Stomach (tissue), 4 donors: ENCODE results near the gene CCSER1.

ENCODE experiments used
- POLR2A ChIP-seq, 4 donors: fragments of 450-650 bp; IDR thresholded peaks; one replicate each; pipeline ENCODE4 v1.6.1; 2016; ENCODE audit warnings: antibody characterized with exemption in 4 of 4, control low read depth in 2 of 4, mild to moderate bottlenecking in 1 of 4, moderate library complexity in 1 of 4
- TF ChIP-seq, protein P1 (sequence below), 7 experiments: fragments of 450-650 bp in 4 of 7; fragments of 200-600 bp in 3 of 7; sonication (generic) in 3 of 7; IDR thresholded peaks; one replicate each; pipeline ENCODE4 v1.5.1; 2016 to 2019; ENCODE audit warnings: antibody characterized with exemption in 7 of 7, control low read depth in 2 of 7, mild to moderate bottlenecking in 1 of 7

DNA sequence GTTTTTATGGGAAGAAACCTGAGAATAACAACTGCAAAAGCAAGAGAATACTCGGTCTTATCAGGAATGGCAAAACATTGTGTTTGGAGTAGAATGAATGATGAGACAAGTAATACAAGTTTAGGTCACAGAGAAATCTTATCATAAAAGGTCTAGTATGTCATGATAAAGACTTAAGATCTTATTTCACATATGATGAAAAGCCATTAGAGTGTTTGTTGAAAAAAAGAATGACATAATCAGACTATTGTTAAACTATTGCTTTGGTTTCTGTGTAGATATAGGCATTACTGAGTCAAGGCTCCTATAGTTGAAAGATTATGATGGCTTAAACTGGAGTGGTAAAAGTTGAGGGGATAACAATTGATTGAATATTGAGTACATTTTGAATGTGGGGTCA, 603.6 kb downstream of the CCSER1 start:
- TF ChIP-seq, protein P1, sequence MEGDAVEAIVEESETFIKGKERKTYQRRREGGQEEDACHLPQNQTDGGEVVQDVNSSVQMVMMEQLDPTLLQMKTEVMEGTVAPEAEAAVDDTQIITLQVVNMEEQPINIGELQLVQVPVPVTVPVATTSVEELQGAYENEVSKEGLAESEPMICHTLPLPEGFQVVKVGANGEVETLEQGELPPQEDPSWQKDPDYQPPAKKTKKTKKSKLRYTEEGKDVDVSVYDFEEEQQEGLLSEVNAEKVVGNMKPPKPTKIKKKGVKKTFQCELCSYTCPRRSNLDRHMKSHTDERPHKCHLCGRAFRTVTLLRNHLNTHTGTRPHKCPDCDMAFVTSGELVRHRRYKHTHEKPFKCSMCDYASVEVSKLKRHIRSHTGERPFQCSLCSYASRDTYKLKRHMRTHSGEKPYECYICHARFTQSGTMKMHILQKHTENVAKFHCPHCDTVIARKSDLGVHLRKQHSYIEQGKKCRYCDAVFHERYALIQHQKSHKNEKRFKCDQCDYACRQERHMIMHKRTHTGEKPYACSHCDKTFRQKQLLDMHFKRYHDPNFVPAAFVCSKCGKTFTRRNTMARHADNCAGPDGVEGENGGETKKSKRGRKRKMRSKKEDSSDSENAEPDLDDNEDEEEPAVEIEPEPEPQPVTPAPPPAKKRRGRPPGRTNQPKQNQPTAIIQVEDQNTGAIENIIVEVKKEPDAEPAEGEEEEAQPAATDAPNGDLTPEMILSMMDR (IDR thresholded peaks at IDR 0.05), result no peak
- TF ChIP-seq POLR2A (IDR thresholded peaks at IDR 0.05), result no peak
